ENCODE data around the gene CNOT6L.

The CNOT6L gene

DNA sequence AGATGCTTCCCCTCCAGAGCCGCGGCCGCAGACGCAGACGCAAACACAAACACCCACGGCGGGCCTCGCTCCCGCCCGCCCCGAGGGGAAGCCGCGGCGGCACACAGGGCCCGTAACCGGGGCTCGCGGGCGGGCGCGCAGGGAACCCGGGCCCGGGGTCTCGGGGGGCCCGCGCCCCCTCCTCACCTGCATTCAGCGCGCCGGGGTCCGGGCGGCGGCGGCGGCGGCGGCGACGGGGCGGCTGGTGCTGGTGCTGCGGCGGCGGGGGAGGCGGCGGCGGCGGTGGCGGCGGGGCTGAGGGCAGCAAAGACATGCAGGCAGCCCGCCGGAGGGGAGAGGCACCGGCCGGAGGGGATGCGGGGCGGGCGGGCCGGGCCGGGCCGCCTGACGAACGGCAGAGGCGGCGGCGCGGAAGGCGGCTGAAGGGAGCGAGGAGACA is 255 bp upstream of the CNOT6L start:
- H3K27me3 ChIP-seq (replicated peaks; ENCODE audit: insufficient read depth, low read length) = no peaks in the 10 kb centered on the region
- H2AFZ ChIP-seq (ENCODE audit: low read length) = 0 out of 2 replicates have a peak overlapping the region, but pooled peaks have one; percentile 43
- H3K4me1 ChIP-seq (ENCODE audit: low read length) = peaks cover 19% of the 10 kb centered on the region
- H3K9me3 ChIP-seq (replicated peaks; ENCODE audit: insufficient read depth, low read length) = no peaks in the 10 kb centered on the region
- TF ChIP-seq, protein P1, sequence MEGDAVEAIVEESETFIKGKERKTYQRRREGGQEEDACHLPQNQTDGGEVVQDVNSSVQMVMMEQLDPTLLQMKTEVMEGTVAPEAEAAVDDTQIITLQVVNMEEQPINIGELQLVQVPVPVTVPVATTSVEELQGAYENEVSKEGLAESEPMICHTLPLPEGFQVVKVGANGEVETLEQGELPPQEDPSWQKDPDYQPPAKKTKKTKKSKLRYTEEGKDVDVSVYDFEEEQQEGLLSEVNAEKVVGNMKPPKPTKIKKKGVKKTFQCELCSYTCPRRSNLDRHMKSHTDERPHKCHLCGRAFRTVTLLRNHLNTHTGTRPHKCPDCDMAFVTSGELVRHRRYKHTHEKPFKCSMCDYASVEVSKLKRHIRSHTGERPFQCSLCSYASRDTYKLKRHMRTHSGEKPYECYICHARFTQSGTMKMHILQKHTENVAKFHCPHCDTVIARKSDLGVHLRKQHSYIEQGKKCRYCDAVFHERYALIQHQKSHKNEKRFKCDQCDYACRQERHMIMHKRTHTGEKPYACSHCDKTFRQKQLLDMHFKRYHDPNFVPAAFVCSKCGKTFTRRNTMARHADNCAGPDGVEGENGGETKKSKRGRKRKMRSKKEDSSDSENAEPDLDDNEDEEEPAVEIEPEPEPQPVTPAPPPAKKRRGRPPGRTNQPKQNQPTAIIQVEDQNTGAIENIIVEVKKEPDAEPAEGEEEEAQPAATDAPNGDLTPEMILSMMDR (IDR thresholded peaks at IDR 0.05; ENCODE audit: low read length) = no peak
- TF ChIP-seq EZH2phosphoT487 (IDR thresholded peaks at IDR 0.05; ENCODE audit: low read length) (no peak), EZH2 (optimal IDR thresholded peaks at IDR 0.05; ENCODE audit: low read depth, low read length) (no peak)
- peak overlapping the region; percentile 93 for H3K4me3 ChIP-seq (ENCODE audit: low read length)
- H4K20me1 ChIP-seq (ENCODE audit: insufficient read depth, low read length) = no peaks in the 10 kb centered on the region
- peak overlapping the region; percentile 16; the same call in 1 of the 2 replicates for H3K4me2 ChIP-seq (ENCODE audit: low read depth, low read length)
- no peaks in the 10 kb centered on the region for H3K9me2 ChIP-seq (replicated peaks; ENCODE audit: insufficient read depth, low read length)
- peak; percentile 53 for DNase-seq
- H3K36me3 ChIP-seq (replicated peaks; ENCODE audit: insufficient read depth, low read length) = no peaks in the 10 kb centered on the region
- H3K9ac ChIP-seq (ENCODE audit: low read length) = peak overlapping the region; percentile 96
- H3K79me2 ChIP-seq (ENCODE audit: low read length) = peaks cover 68% of the 10 kb centered on the region
- peak overlapping the region; percentile 95 for H3K27ac ChIP-seq (ENCODE audit: low read length)
- H3F3A ChIP-seq (ENCODE audit: insufficient read depth, low read length) = peaks cover 67% of the 10 kb centered on the region

DNA sequence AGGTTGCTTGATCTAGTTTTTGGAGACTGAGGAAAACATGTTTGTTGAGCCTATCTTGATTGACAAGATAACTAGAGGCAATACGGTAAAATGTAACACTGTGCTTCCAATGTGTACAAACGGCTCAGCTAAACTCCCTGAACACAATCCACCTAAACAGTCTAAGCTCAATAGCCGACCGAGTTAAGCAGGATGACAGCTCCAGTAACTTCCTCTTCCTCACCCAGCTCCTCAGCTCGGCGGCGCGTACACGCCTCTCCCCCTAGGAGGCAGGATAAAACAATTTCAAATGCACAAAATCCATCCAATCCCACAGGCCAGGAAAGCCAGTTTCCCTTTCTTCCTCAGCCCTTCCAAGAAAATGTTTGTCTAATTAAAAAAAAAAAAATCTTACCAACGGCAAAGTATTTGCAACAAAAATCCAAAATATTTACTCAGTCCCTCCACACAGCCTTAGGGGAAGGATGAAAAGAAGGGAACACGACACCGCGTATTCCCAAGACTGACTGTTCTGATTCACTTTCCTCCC is 1.0 kb downstream of the CNOT6L start:
- H3K9me3 ChIP-seq (replicated peaks; ENCODE audit: insufficient read depth, low read length) = no peaks in the 10 kb centered on the region
- peak overlapping the region; percentile 76 for H3K27ac ChIP-seq (ENCODE audit: low read length)
- peak overlapping the region; percentile 93 for H3K4me3 ChIP-seq (ENCODE audit: low read length)
- H4K20me1 ChIP-seq (ENCODE audit: insufficient read depth, low read length) = no peaks in the 10 kb centered on the region
- H3F3A ChIP-seq (ENCODE audit: insufficient read depth, low read length) = peaks cover 67% of the 10 kb centered on the region
- no peak for TF ChIP-seq EZH2phosphoT487 (IDR thresholded peaks at IDR 0.05; ENCODE audit: low read length)
- TF ChIP-seq, protein P1 (IDR thresholded peaks at IDR 0.05; ENCODE audit: low read length) = peak; percentile 46
- peaks cover 32% of the 10 kb centered on the region for H3K4me1 ChIP-seq (ENCODE audit: low read length)
- peak overlapping the region; percentile 63 for H3K4me2 ChIP-seq (ENCODE audit: low read depth, low read length)
- DNase-seq = peak; percentile 63
- no peaks in the 10 kb centered on the region for H3K36me3 ChIP-seq (replicated peaks; ENCODE audit: insufficient read depth, low read length)
- H3K9me2 ChIP-seq (replicated peaks; ENCODE audit: insufficient read depth, low read length) = no peaks in the 10 kb centered on the region
- H2AFZ ChIP-seq (ENCODE audit: low read length) = no peak overlapping the region; the same call in 1 of the 2 replicates
- no peaks in the 10 kb centered on the region for H3K27me3 ChIP-seq (replicated peaks; ENCODE audit: insufficient read depth, low read length)
- H3K79me2 ChIP-seq (ENCODE audit: low read length) = peaks cover 81% of the 10 kb centered on the region
- H3K9ac ChIP-seq (ENCODE audit: low read length) = peak overlapping the region; percentile 96

DNA sequence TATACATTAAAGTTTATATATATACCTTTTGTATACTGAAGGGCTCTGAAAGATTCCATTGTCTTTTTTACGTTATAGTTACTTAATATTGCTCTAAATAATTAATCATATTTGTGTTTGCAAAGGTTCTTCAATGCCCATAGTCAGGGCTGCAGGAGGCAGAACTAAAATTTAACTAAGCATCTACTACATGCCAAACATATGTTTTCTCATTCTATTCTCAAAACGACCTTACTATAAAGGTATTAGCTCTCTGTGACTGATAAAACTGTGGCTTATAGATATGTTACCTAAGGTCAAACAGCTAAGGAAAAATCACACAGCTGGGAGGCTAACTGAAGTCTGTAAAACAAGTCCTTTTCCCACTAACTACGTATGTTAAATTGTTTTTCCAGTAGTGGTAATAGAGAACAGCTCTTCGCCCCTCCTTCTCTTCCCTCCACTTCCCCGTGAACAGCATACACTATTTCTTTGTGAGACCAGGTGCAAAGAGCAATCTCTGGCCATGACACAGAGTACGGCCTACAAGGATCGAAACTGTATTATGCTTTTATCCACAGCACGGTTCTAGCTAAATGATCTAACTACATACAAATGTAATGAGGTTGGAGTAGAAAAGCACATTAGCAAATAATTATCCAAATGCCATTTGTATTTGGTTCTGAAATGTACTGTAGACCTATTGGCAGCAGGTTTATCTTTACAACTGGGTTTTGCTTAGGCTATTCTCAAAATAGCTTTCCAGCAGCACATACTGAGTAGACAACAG is 1.7 kb downstream of the CNOT6L start:
- peak overlapping the region; percentile 76 for H3K27ac ChIP-seq (ENCODE audit: low read length)
- H3K9me2 ChIP-seq (replicated peaks; ENCODE audit: insufficient read depth, low read length) = no peaks in the 10 kb centered on the region
- peak overlapping the region; percentile 93 for H3K4me3 ChIP-seq (ENCODE audit: low read length)
- peak overlapping the region; percentile 63 for H3K4me2 ChIP-seq (ENCODE audit: low read depth, low read length)
- H3F3A ChIP-seq (ENCODE audit: insufficient read depth, low read length) = peaks cover 67% of the 10 kb centered on the region
- H2AFZ ChIP-seq (ENCODE audit: low read length) = no peak overlapping the region
- H4K20me1 ChIP-seq (ENCODE audit: insufficient read depth, low read length) = no peaks in the 10 kb centered on the region
- peak overlapping the region; percentile 96 for H3K9ac ChIP-seq (ENCODE audit: low read length)
- H3K27me3 ChIP-seq (replicated peaks; ENCODE audit: insufficient read depth, low read length) = no peaks in the 10 kb centered on the region
- no peaks in the 10 kb centered on the region for H3K36me3 ChIP-seq (replicated peaks; ENCODE audit: insufficient read depth, low read length)
- TF ChIP-seq, protein P1 (IDR thresholded peaks at IDR 0.05; ENCODE audit: low read length) = no peak
- TF ChIP-seq EZH2 (optimal IDR thresholded peaks at IDR 0.05; ENCODE audit: low read depth, low read length) (no peak), EZH2phosphoT487 (IDR thresholded peaks at IDR 0.05; ENCODE audit: low read length) (no peak)
- H3K79me2 ChIP-seq (ENCODE audit: low read length) = peaks cover 87% of the 10 kb centered on the region
- H3K9me3 ChIP-seq (replicated peaks; ENCODE audit: insufficient read depth, low read length) = no peaks in the 10 kb centered on the region
- peak; percentile 78 for DNase-seq
- peaks cover 37% of the 10 kb centered on the region for H3K4me1 ChIP-seq (ENCODE audit: low read length)
